ENCODE data around the gene LRRC57. TPM values are rescaled to one million over a fixed set of nuclear protein-coding genes. Genes with fewer than 3 reads are reported as not detected.

LRRC57 gene
- total and polyA plus RNA-seq, 2 of the 13 experiments (the other 11 are each of a cell fraction or from before 2014, with no cell fraction given): 5.8 to 14.8 TPM

- TF ChIP-seq ZNF142 (CRISPR knock-in tag; IDR thresholded peaks at IDR 0.05) (no peak), ZNF451 (CRISPR knock-in tag; IDR thresholded peaks at IDR 0.05) (no peak), RFXAP (CRISPR knock-in tag; IDR thresholded peaks at IDR 0.05; ENCODE audit: borderline replicate concordance) (no peak), ZNF292 (CRISPR knock-in tag; IDR thresholded peaks at IDR 0.05; ENCODE audit: borderline replicate concordance, low read depth) (no peak), PHF8 (CRISPR knock-in tag; IDR thresholded peaks at IDR 0.05) (no peak), ZNF331 (CRISPR knock-in tag; IDR thresholded peaks at IDR 0.05) (no peak), CC2D1A (CRISPR knock-in tag; IDR thresholded peaks at IDR 0.05) (no peak), ZNF7 (CRISPR knock-in tag; IDR thresholded peaks at IDR 0.05) (no peak), YEATS2 (CRISPR knock-in tag; IDR thresholded peaks at IDR 0.05; ENCODE audit: borderline replicate concordance) (no peak)
Observed at GRCh38 chr15:42549741-42550392, 1.3 kb upstream of the LRRC57 start (continued).

All from HepG2 (cell line).